K562 (cell line): ENCODE data around the gene BSN.

Experiments used
- CTCF ChIP-seq, 3 experiments: IDR thresholded peaks in 2 of 3; conservative IDR thresholded peaks in 1 of 3; 2 replicates each; pipeline ENCODE4 v1.5.1; 2011 to 2012; ENCODE audit warnings: low read length in 3 of 3, mild to moderate bottlenecking in 3 of 3, control low read depth in 2 of 3, improper control_type of control experiment in 1 of 3, inconsistent platforms in 1 of 3, low read depth in 1 of 3, mixed read lengths in 1 of 3, moderate library complexity in 1 of 3; ENCODE audit not compliant: insufficient read depth in 2 of 3
- ELF4 ChIP-seq: fragments of 450-650 bp; formaldehyde crosslinking; IDR thresholded peaks from 2 replicates; pipeline ENCODE4 v1.4.0; 2022; ENCODE audit warnings: missing genetic modification characterization
- GTF2B ChIP-seq: IDR thresholded peaks from 2 replicates; pipeline ENCODE4 v1.6.1; 2011; ENCODE audit not compliant: insufficient read length; ENCODE audit errors: extremely low read depth
- HOMEZ ChIP-seq: fragments of 250-450 bp; sonication (Bioruptor Pico); IDR thresholded peaks from 2 replicates; pipeline ENCODE4 v1.4.0; 2020; ENCODE audit warnings: mild to moderate bottlenecking, moderate library complexity
- KLF16 ChIP-seq: IDR thresholded peaks from 2 replicates; pipeline ENCODE4 v1.6.1; 2016; ENCODE audit warnings: antibody characterized with exemption
- NFYB ChIP-seq: IDR thresholded peaks from 2 replicates; pipeline ENCODE4 v1.6.1; 2011; ENCODE audit warnings: mild to moderate bottlenecking, moderate library complexity; ENCODE audit not compliant: insufficient read length; ENCODE audit errors: extremely low read depth
- PHF21A ChIP-seq: fragments of 450-650 bp; IDR thresholded peaks from 2 replicates; pipeline ENCODE4 v1.6.1; 2017; ENCODE audit warnings: low read depth, borderline replicate concordance
- POLR2A ChIP-seq: fragments of 450-650 bp; conservative IDR thresholded peaks from 2 replicates; pipeline ENCODE4 v1.6.1; 2016
- RAD21 ChIP-seq, 2 experiments: fragments of 250-450 bp in 1 of 2; fragments of 450-650 bp in 1 of 2; sonication (Bioruptor Pico) in 1 of 2; formaldehyde crosslinking in 1 of 2; IDR thresholded peaks in 1 of 2; conservative IDR thresholded peaks in 1 of 2; 2 replicates each; pipeline versions ENCODE4 v1.4.0 to v1.8.0; 2020 to 2022; ENCODE audit warnings: mild to moderate bottlenecking in 2 of 2, moderate library complexity in 1 of 2
- RBBP5 ChIP-seq: fragments of 200-600 bp; sonication (generic); IDR thresholded peaks from 2 replicates; pipeline ENCODE4 v1.6.1; 2012; ENCODE audit warnings: borderline replicate concordance, mild to moderate bottlenecking, low read length, control low read depth, inconsistent platforms; ENCODE audit not compliant: insufficient read depth, poor library complexity, severe bottlenecking
- TARDBP ChIP-seq: fragments of 450-650 bp; IDR thresholded peaks from 2 replicates; pipeline ENCODE4 v1.6.1; 2016
- ZBTB12 ChIP-seq: fragments of 250-450 bp; sonication (Bioruptor Pico); IDR thresholded peaks from 2 replicates; pipeline ENCODE4 v1.4.0; 2020
- ZNF75A ChIP-seq: fragments of 450-650 bp; formaldehyde crosslinking; IDR thresholded peaks from 2 replicates; pipeline ENCODE4 v1.4.0; 2020; ENCODE audit warnings: mild to moderate bottlenecking

GRCh38 chr3:49533786-49534519 lies 20.3 kb upstream of the BSN start:
- no peak for TF ChIP-seq HOMEZ (CRISPR knock-in tag)
- TF ChIP-seq KLF16: no peak
- TF ChIP-seq ZNF75A (CRISPR knock-in tag): no peak
- TF ChIP-seq GTF2B: no peak
- TF ChIP-seq ZBTB12 (CRISPR knock-in tag): no peak
- TF ChIP-seq CTCF (IDR thresholded peaks at IDR 0.05 in 2 of 3, conservative IDR thresholded peaks at IDR 0.05 in 1 of 3; ENCODE audit: insufficient read depth in 2 of 3, low read depth in 1 of 3, low read length in 3 of 3): no peak
- no peak for TF ChIP-seq ELF4 (CRISPR knock-in tag)
- TF ChIP-seq NFYB: no peak
- no peak for TF ChIP-seq RBBP5
- no peak for TF ChIP-seq PHF21A
- no peak for TF ChIP-seq RAD21 (CRISPR knock-in tag; conservative IDR thresholded peaks at IDR 0.05 in 1 of 2, IDR thresholded peaks at IDR 0.05 in 1 of 2)
- no peak for TF ChIP-seq POLR2A
- no peak for TF ChIP-seq TARDBP
